GM08714 (cell line): ENCODE results near the gene ENKUR.

ENCODE experiments used
- H3K4me3 ChIP-seq: fragments of 200-500 bp; sonication (Bioruptor generic); 2 replicates; pipeline ENCODE4 v1.5.1; 2014; ENCODE audit warnings: mild to moderate bottlenecking, low read length, inconsistent platforms
- ZNF274 ChIP-seq: IDR thresholded peaks from 2 replicates; pipeline ENCODE4 v1.6.1; 2012; ENCODE audit warnings: mild to moderate bottlenecking, low read depth, low read length

Gene ENKUR

GRCh38 chr10:24995072-24995471 is 20.9 kb downstream of the ENKUR start:
- no peak for TF ChIP-seq ZNF274
- H3K4me3 ChIP-seq: no peak overlapping the region

GRCh38 chr10:24993237-24993958 is 22.6 kb downstream of the ENKUR start:
- no peak for TF ChIP-seq ZNF274
- no peak overlapping the region for H3K4me3 ChIP-seq

GRCh38 chr10:24992512-24993133 is 23.3 kb downstream of the ENKUR start:
- no peak for TF ChIP-seq ZNF274
- H3K4me3 ChIP-seq: no peak overlapping the region

- H3K4me3 ChIP-seq: no peak overlapping the region
- no peak for TF ChIP-seq ZNF274
Observed at GRCh38 chr10:24991298-24991697, 24.7 kb downstream of the ENKUR start.

GRCh38 chr10:24989867-24990266 is 26.1 kb downstream of the ENKUR start:
- no peak for TF ChIP-seq ZNF274
- no peak overlapping the region for H3K4me3 ChIP-seq

GRCh38 chr10:24988831-24989640 is 26.9 kb downstream of the ENKUR start:
- no peak for TF ChIP-seq ZNF274
- H3K4me3 ChIP-seq: no peak overlapping the region

GRCh38 chr10:24984906-24985305 is 31.1 kb downstream of the ENKUR start:
- no peak overlapping the region for H3K4me3 ChIP-seq
- no peak for TF ChIP-seq ZNF274

GRCh38 chr10:24983946-24984345 is 32.0 kb downstream of the ENKUR start:
- no peak for TF ChIP-seq ZNF274
- no peak overlapping the region for H3K4me3 ChIP-seq

GRCh38 chr10:24983130-24983529 is 32.8 kb downstream of the ENKUR start:
- no peak overlapping the region for H3K4me3 ChIP-seq
- no peak for TF ChIP-seq ZNF274

GRCh38 chr10:24982319-24983112 is 33.4 kb downstream of the ENKUR start:
- TF ChIP-seq ZNF274: no peak
- no peak overlapping the region for H3K4me3 ChIP-seq

GRCh38 chr10:24981161-24981710 is 34.7 kb downstream of the ENKUR start:
- no peak for TF ChIP-seq ZNF274
- no peak overlapping the region for H3K4me3 ChIP-seq

GRCh38 chr10:24979685-24980084 is 36.3 kb downstream of the ENKUR start:
- H3K4me3 ChIP-seq: no peak overlapping the region
- TF ChIP-seq ZNF274: no peak

GRCh38 chr10:24974976-24975375 is 41.0 kb downstream of the ENKUR start:
- no peak overlapping the region for H3K4me3 ChIP-seq
- TF ChIP-seq ZNF274: no peak

- no peak for TF ChIP-seq ZNF274
- H3K4me3 ChIP-seq: no peak overlapping the region
Observed at GRCh38 chr10:24973163-24973562, 42.8 kb downstream of the ENKUR start.

GRCh38 chr10:24971374-24971773 is 44.6 kb downstream of the ENKUR start:
- H3K4me3 ChIP-seq: no peak overlapping the region
- TF ChIP-seq ZNF274: no peak
